ENCODE measurements around the gene FSTL1.

Gene FSTL1

GRCh38 chr3:120450600-120451271 is at the start of gene FSTL1:
FSTL1 (minus strand) TSS chr3:120450992; CDS start chr3:120450746, 246 bp downstream.
- DNase-seq (ENCODE audit: low read depth in 2 of 2) = no peak

- DNase-seq (ENCODE audit: low read depth in 2 of 2) = no peak
Observed at GRCh38 chr3:120498556-120499346, 48.0 kb upstream of the FSTL1 start.

GRCh38 chr3:120497818-120498217 is 47.0 kb upstream of the FSTL1 start:
- DNase-seq (ENCODE audit: low read depth in 2 of 2) = no peak

- DNase-seq (ENCODE audit: low read depth in 2 of 2) = no peak
Observed at GRCh38 chr3:120497336-120497735, 46.5 kb upstream of the FSTL1 start.

GRCh38 chr3:120496278-120497002 is 45.6 kb upstream of the FSTL1 start:
- DNase-seq (ENCODE audit: low read depth in 2 of 2) = no peak

- DNase-seq (ENCODE audit: low read depth in 2 of 2) = no peak
Observed at GRCh38 chr3:120495809-120496208, 45.0 kb upstream of the FSTL1 start.

GRCh38 chr3:120492103-120492502 is 41.3 kb upstream of the FSTL1 start:
- DNase-seq (ENCODE audit: low read depth in 2 of 2) = no peak

GRCh38 chr3:120489421-120489820 is 38.6 kb upstream of the FSTL1 start:
- no peak for DNase-seq (ENCODE audit: low read depth in 2 of 2)

- DNase-seq (ENCODE audit: low read depth in 2 of 2) = no peak
Observed at GRCh38 chr3:120488296-120488695, 37.5 kb upstream of the FSTL1 start.

GRCh38 chr3:120487191-120487650 is 36.4 kb upstream of the FSTL1 start:
- no peak for DNase-seq (ENCODE audit: low read depth in 2 of 2)

GRCh38 chr3:120481081-120481480 is 30.3 kb upstream of the FSTL1 start:
- DNase-seq (ENCODE audit: low read depth in 2 of 2) = no peak

GRCh38 chr3:120477781-120478180 is 27.0 kb upstream of the FSTL1 start:
- DNase-seq (ENCODE audit: low read depth in 2 of 2) = no peak

- DNase-seq (ENCODE audit: low read depth in 2 of 2) = no peak
Observed at GRCh38 chr3:120475722-120476377, 25.1 kb upstream of the FSTL1 start.

GRCh38 chr3:120473896-120474675 is 23.3 kb upstream of the FSTL1 start:
- no peak for DNase-seq (ENCODE audit: low read depth in 2 of 2)

GRCh38 chr3:120473389-120473788 is 22.6 kb upstream of the FSTL1 start:
- no peak for DNase-seq (ENCODE audit: low read depth in 2 of 2)

- no peak for DNase-seq (ENCODE audit: low read depth in 2 of 2)
Observed at GRCh38 chr3:120472121-120472844, 21.5 kb upstream of the FSTL1 start.

GRCh38 chr3:120471643-120472042 is 20.9 kb upstream of the FSTL1 start:
- DNase-seq (ENCODE audit: low read depth in 2 of 2) = no peak

GRCh38 chr3:120470870-120471269 is 20.1 kb upstream of the FSTL1 start:
- DNase-seq (ENCODE audit: low read depth in 2 of 2) = no peak

- no peak for DNase-seq (ENCODE audit: low read depth in 2 of 2)
Observed at GRCh38 chr3:120469882-120470301, 19.1 kb upstream of the FSTL1 start.

GRCh38 chr3:120469440-120469839 is 18.6 kb upstream of the FSTL1 start:
- DNase-seq (ENCODE audit: low read depth in 2 of 2) = no peak

Measured in activated CD8-positive, alpha-beta memory T cell treated with anti-CD3 and anti-CD28 coated beads for 4 hours (primary cell).